HG03045 (cell line): ENCODE data around the gene SPARCL1.
"Not testable (repeated sequence)": the region's sequence is repeated elsewhere in the genome, so short reads cannot be mapped to it uniquely, and the experiment has no call there.

Experiments
- ATAC-seq: cut with Tn5 transposase; IDR thresholded peaks from one replicate; pipeline ENCODE4 v1.9.1; 2021; ENCODE audit warnings: mild to moderate bottlenecking, moderate library complexity; ENCODE audit not compliant: unreplicated experiment

Gene SPARCL1

GRCh38 chr4:87502580-87503238, 26.5 kb downstream of the SPARCL1 start:
- no peak for ATAC-seq

- peak; percentile 43 for ATAC-seq
These were observed 29.1 kb downstream of the SPARCL1 start for GRCh38 chr4:87500092-87500462.

- ATAC-seq = peak; percentile 82
These were observed 29.6 kb downstream of the SPARCL1 start for GRCh38 chr4:87499403-87500091.

GRCh38 chr4:87498446-87498900, 30.7 kb downstream of the SPARCL1 start:
- ATAC-seq = no peak

- no peak for ATAC-seq
These were observed 31.6 kb downstream of the SPARCL1 start for GRCh38 chr4:87497578-87497977.

GRCh38 chr4:87497159-87497558, 32.0 kb downstream of the SPARCL1 start:
- no peak for ATAC-seq

GRCh38 chr4:87493115-87493514, 36.1 kb downstream of the SPARCL1 start:
- ATAC-seq = no peak

- not testable (repeated sequence) for ATAC-seq
These were observed 37.3 kb downstream of the SPARCL1 start for GRCh38 chr4:87491851-87492250.

- no peak for ATAC-seq
These were observed 37.7 kb downstream of the SPARCL1 start for GRCh38 chr4:87491436-87491835.

- ATAC-seq = no peak
These were observed 38.4 kb downstream of the SPARCL1 start for GRCh38 chr4:87490664-87491369.

- no peak for ATAC-seq
These were observed 39.5 kb downstream of the SPARCL1 start for GRCh38 chr4:87489678-87490077.

- ATAC-seq = not testable (repeated sequence)
These were observed 40.5 kb downstream of the SPARCL1 start for GRCh38 chr4:87488666-87489065.

- ATAC-seq = not testable (repeated sequence)
These were observed 45.9 kb downstream of the SPARCL1 start for GRCh38 chr4:87483247-87483646.

GRCh38 chr4:87481377-87481776, 47.8 kb downstream of the SPARCL1 start:
- ATAC-seq = no peak

GRCh38 chr4:87478732-87479250, 50.4 kb downstream of the SPARCL1 start:
- no peak for ATAC-seq

GRCh38 chr4:87476934-87477333, 52.2 kb downstream of the SPARCL1 start:
- no peak for ATAC-seq

- ATAC-seq = no peak
These were observed 59.8 kb downstream of the SPARCL1 start for GRCh38 chr4:87469390-87469789.

- ATAC-seq = no peak
These were observed 63.3 kb downstream of the SPARCL1 start for GRCh38 chr4:87465739-87466366.

- ATAC-seq = no peak
These were observed 67.1 kb downstream of the SPARCL1 start for GRCh38 chr4:87462102-87462501.

GRCh38 chr4:87461281-87461700, 67.9 kb downstream of the SPARCL1 start:
- peak; percentile 69 for ATAC-seq

GRCh38 chr4:87458913-87459312, 70.3 kb downstream of the SPARCL1 start:
- ATAC-seq = no peak
